Thoracic aorta (tissue), 2 donors: ENCODE measurements around the gene BORCS5. TPM values are rescaled to one million over a fixed set of nuclear protein-coding genes. Genes with fewer than 3 reads are reported as not detected.
"Not testable (repeated sequence)": the region's sequence is repeated elsewhere in the genome, so short reads cannot be mapped to it uniquely, and the experiment has no call there.

ENCODE experiments used
- ATAC-seq: fragments of 150-250 bp; one replicate; pipeline ENCODE4 v1.8.0; 2017; ENCODE audit warnings: low read depth; ENCODE audit not compliant: insufficient number of reproducible peaks, low FRiP score
- DNase-seq: peaks from one replicate; pipeline ENCODE4 v3.0.0-alpha.2; 2020; ENCODE audit warnings: low spot score
- H3K27ac ChIP-seq, 2 donors: fragments of 200-600 bp; sonication (generic); 1 replicate in 1 of 2; 2 replicates in 1 of 2; pipeline ENCODE4 v1.5.1; 2016; ENCODE audit warnings: mild to moderate bottlenecking in 2 of 2, moderate library complexity in 2 of 2
- H3K27me3 ChIP-seq: fragments of 200-600 bp; sonication (generic); replicated peaks from 2 replicates; pipeline ENCODE4 v1.6.0; 2016; ENCODE audit warnings: mild to moderate bottlenecking; ENCODE audit not compliant: insufficient read depth
- H3K36me3 ChIP-seq: fragments of 200-600 bp; sonication (generic); one replicate; pipeline ENCODE4 v1.5.1; 2016
- H3K4me1 ChIP-seq, 2 donors: fragments of 200-600 bp; sonication (generic); 1 replicate in 1 of 2; 2 replicates in 1 of 2; pipeline versions ENCODE4 v1.5.1 to v1.6.0; 2016; ENCODE audit warnings: low read depth in 2 of 2, mild to moderate bottlenecking in 1 of 2; ENCODE audit not compliant: control insufficient read depth in 1 of 2
- H3K4me3 ChIP-seq: fragments of 200-600 bp; sonication (generic); 2 replicates; pipeline ENCODE4 v1.5.1; 2016; ENCODE audit warnings: mild to moderate bottlenecking
- H3K9me3 ChIP-seq: fragments of 200-600 bp; sonication (generic); 2 replicates; pipeline ENCODE4 v1.5.1; 2016
- CTCF ChIP-seq: fragments of 200-600 bp; sonication (generic); IDR thresholded peaks from one replicate; pipeline ENCODE4 v1.5.1; 2019; ENCODE audit warnings: antibody characterized with exemption
- total RNA-seq, 2 donors: library from RNA; depleted of rRNA; stranded (reverse); fragments of >200 nt; gene quantifications; one replicate each; pipeline versions ENCODE4 v1.1.0 to v1.2.3, GENCODE V29; 2016

BORCS5 gene
- total RNA-seq, 2 donors from 2014 or later = 20.6 to 27.1 TPM

- ATAC-seq (no peak), DNase-seq (no peak)
- Histone ChIP-seq H3K36me3 (peaks cover 6% of the 10 kb centered on the region), H3K4me3 (no peak overlapping the region), H3K27ac (no peak overlapping the region), H3K9me3 (no peaks in the 10 kb centered on the region), H3K27me3 (no peaks in the 10 kb centered on the region), H3K4me1 (no peaks in the 10 kb centered on the region)
- TF ChIP-seq CTCF = no peak
Measured at GRCh38 chr12:12467688-12468261, 110.9 kb downstream of the BORCS5 start.

GRCh38 chr12:12468575-12468974, 111.7 kb downstream of the BORCS5 start:
- TF ChIP-seq CTCF = no peak
- ATAC-seq (no peak), DNase-seq (no peak)
- no peaks in the 10 kb centered on the region for H3K9me3 ChIP-seq
- H3K4me1 ChIP-seq = no peaks in the 10 kb centered on the region
- H3K4me3 ChIP-seq = no peak overlapping the region
- H3K36me3 ChIP-seq = peaks cover 6% of the 10 kb centered on the region
- no peak overlapping the region for H3K27ac ChIP-seq
- H3K27me3 ChIP-seq = no peaks in the 10 kb centered on the region

GRCh38 chr12:12469386-12469785, 112.5 kb downstream of the BORCS5 start:
- H3K9me3 ChIP-seq = no peaks in the 10 kb centered on the region
- ATAC-seq (no peak), DNase-seq (no peak)
- H3K27me3 ChIP-seq = no peaks in the 10 kb centered on the region
- no peak overlapping the region for H3K27ac ChIP-seq
- H3K4me1 ChIP-seq = no peaks in the 10 kb centered on the region
- peaks cover 6% of the 10 kb centered on the region for H3K36me3 ChIP-seq
- no peak overlapping the region for H3K4me3 ChIP-seq
- no peak for TF ChIP-seq CTCF

- H3K4me3 ChIP-seq = no peak overlapping the region
- no peak overlapping the region for H3K27ac ChIP-seq
- peaks cover 9% of the 10 kb centered on the region for H3K36me3 ChIP-seq
- H3K27me3 ChIP-seq = no peaks in the 10 kb centered on the region
- no peak for TF ChIP-seq CTCF
- no peak for DNase-seq
- no peaks in the 10 kb centered on the region for H3K4me1 ChIP-seq
- H3K9me3 ChIP-seq = no peaks in the 10 kb centered on the region
- ATAC-seq = no peak
Measured at GRCh38 chr12:12470751-12471306, 114.0 kb downstream of the BORCS5 start.

GRCh38 chr12:12471982-12472961, 115.4 kb downstream of the BORCS5 start:
- not testable (repeated sequence) for DNase-seq, H3K27me3 ChIP-seq, ATAC-seq, H3K4me1 ChIP-seq, H3K9me3 ChIP-seq, H3K27ac ChIP-seq, H3K4me3 ChIP-seq
- H3K36me3 ChIP-seq = peaks cover 13% of the 10 kb centered on the region
